HL-60 (cell line): ENCODE measurements around the gene IFIT3.

Source experiments
- CTCF ChIP-seq: IDR thresholded peaks from one replicate; pipeline ENCODE4 v1.5.1; 2011; ENCODE audit warnings: low read length, control low read depth, inconsistent platforms; ENCODE audit not compliant: insufficient read depth
- GABPA ChIP-seq: IDR thresholded peaks from 2 replicates; pipeline ENCODE4 v1.6.1; 2012; ENCODE audit warnings: low read depth
- POLR2AphosphoS5 ChIP-seq: IDR thresholded peaks from 2 replicates; pipeline ENCODE4 v1.6.1; 2012; ENCODE audit warnings: low read depth
- SPI1 ChIP-seq: IDR thresholded peaks from 2 replicates; pipeline ENCODE4 v1.6.1; 2012; ENCODE audit warnings: low read depth, mild to moderate bottlenecking, borderline replicate concordance

- TF ChIP-seq CTCF: no peak
- no peak for TF ChIP-seq SPI1
- TF ChIP-seq GABPA: no peak
- no peak for TF ChIP-seq POLR2AphosphoS5
Measured at GRCh38 chr10:89346405-89347254, 18.8 kb downstream of the IFIT3 start.
